Sigmoid colon (tissue), 7 donors: ENCODE results near the gene PDE6C. TPM values are rescaled to one million over a fixed set of nuclear protein-coding genes. Genes with fewer than 3 reads are reported as not detected.

Experiments used
- DNase-seq: peaks from one replicate; pipeline ENCODE4 v3.0.0-alpha.2; 2019
- H3K27ac ChIP-seq, 4 donors: fragments of 200-600 bp; sonication (generic); one replicate each; pipeline ENCODE4 v1.5.1; 2016 to 2019; ENCODE audit warnings: mild to moderate bottlenecking in 1 of 4
- H3K27me3 ChIP-seq, 3 donors: fragments of 200-600 bp; sonication (generic); one replicate each; pipeline ENCODE4 v1.5.1; 2019; ENCODE audit warnings: mild to moderate bottlenecking in 1 of 3
- H3K36me3 ChIP-seq, 4 donors: fragments of 200-600 bp; sonication (generic); one replicate each; pipeline ENCODE4 v1.5.1; 2016 to 2019
- H3K4me1 ChIP-seq, 4 donors: fragments of 200-600 bp; sonication (generic); one replicate each; pipeline ENCODE4 v1.5.1; 2017 to 2019
- H3K4me3 ChIP-seq, 4 donors: fragments of 200-600 bp; sonication (generic); one replicate each; pipeline ENCODE4 v1.5.1; 2017 to 2019; ENCODE audit warnings: mild to moderate bottlenecking in 2 of 4, moderate library complexity in 1 of 4
- H3K9me3 ChIP-seq, 4 donors: fragments of 200-600 bp in 3 of 4; sonication (generic) in 3 of 4; one replicate each; pipeline versions ENCODE4 v1.5.1 to v1.6.1; 2013 to 2019
- EP300 ChIP-seq, 4 donors: sonication (generic); formaldehyde crosslinking; IDR thresholded peaks; one replicate each; pipeline ENCODE4 v1.6.1; 2017; ENCODE audit warnings: antibody characterized with exemption in 4 of 4
- POLR2A ChIP-seq, 2 donors: fragments of 450-650 bp; IDR thresholded peaks; one replicate each; pipeline ENCODE4 v1.6.1; 2016; ENCODE audit warnings: antibody characterized with exemption in 2 of 2, mild to moderate bottlenecking in 2 of 2, moderate library complexity in 2 of 2
- POLR2AphosphoS5 ChIP-seq, 4 donors: sonication (generic); formaldehyde crosslinking; IDR thresholded peaks; one replicate each; pipeline ENCODE4 v1.6.1; 2017; ENCODE audit warnings: antibody characterized with exemption in 4 of 4
- whole genome bisulfite sequencing, 2 donors: extraction: QIAGEN DNeasy Blood & Tissue Kit; methylation state at CpG; one replicate each; pipeline ENCODE4 v1.1.7; 2013; 5-methylcytosine and 5-hydroxymethylcytosine counted together
- intact Hi-C: fragments of 100-400 bp; cut with DNase I; formaldehyde crosslinking; loops from one replicate; pipeline ENCODE4 v1.15.1; 2023
- polyA plus RNA-seq, 3 donors: library from polyadenylated mRNA; stranded (reverse); fragments of 200-250 nt; gene quantifications; one replicate each; pipeline ENCODE4 v1.2.3, GENCODE V29; 2013
- total RNA-seq, 4 donors: library from RNA; depleted of rRNA; stranded (reverse); fragments of >200 nt; gene quantifications; one replicate each; pipeline ENCODE4 v1.1.0, GENCODE V29; 2016
- TF ChIP-seq, protein P1 (sequence below), 4 experiments: fragments of 450-650 bp in 3 of 4; fragments of 200-600 bp in 1 of 4; IDR thresholded peaks; one replicate each; pipeline ENCODE4 v1.5.1; 2016 to 2019; ENCODE audit warnings: antibody characterized with exemption in 4 of 4, mild to moderate bottlenecking in 3 of 4, moderate library complexity in 2 of 4
- donor health status: healthy with polysubstance abuse.
- donor health status: Bipolar disorder and iron deficiency.
- donor health status: healthy.

The PDE6C gene
- total and polyA plus RNA-seq, 7 donors, result not detected

DNA sequence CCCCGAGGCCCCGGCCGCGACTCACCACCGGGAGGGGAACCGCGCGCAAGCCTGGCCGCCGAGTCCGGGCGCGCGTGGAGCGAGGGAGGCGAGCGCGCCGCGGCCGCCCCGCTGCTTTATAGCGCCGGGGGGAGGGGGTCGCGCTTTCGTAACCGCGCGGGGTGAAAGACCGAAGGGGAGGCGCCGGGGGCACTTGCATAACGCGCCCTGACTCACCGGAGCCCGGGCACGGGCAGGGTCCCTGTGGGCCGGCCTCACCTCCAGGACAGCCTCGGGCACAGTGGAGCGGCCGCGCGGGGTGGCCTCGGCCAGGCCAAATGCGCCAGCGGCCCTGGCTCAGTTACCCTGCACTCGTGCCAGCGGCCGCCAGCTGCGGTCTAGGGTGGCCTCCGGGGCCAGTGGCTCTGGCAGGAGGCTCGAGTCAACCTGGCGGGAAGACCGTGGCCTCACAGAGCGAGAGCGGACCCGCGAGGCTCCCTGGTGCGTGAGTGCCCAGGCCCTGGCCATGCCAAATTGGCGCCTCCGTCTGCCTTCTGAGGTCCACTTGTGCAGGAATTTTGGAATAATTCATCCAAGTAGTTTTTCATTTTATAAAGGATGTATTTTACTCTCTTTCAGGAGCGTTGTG lies 11.1 kb upstream of the PDE6C start, which contains the start of gene RBP4:
TSS of gene RBP4 (minus strand) at position 90 of the 628 bp plus-strand sequence. CDS start 207 bp downstream, outside the sequence.
- Histone ChIP-seq H3K36me3 (no peaks in the 10 kb centered on the region), H3K4me1 (peaks cover 0 to 16% (median 12%) of the 10 kb centered on the region in 4 donors), H3K9me3 (no peaks in the 10 kb centered on the region), H3K27ac (no peak within 1 kb of the TSS), H3K27me3 (peaks cover 12 to 54% (median 32%) of the 10 kb centered on the region in 3 donors), H3K4me3 (peak within 1 kb of the TSS in 3 of 4 donors; percentile 31 to 42 (median 41))
- DNase-seq, result no peak
- intact Hi-C loops, result no loop called here
- WGBS, 2 donors, result 1 to 2% methylated on average over 63 of the region's 63 CpGs
- TF ChIP-seq POLR2AphosphoS5 (IDR thresholded peaks at IDR 0.05) (no peak), EP300 (IDR thresholded peaks at IDR 0.05) (no peak), POLR2A (IDR thresholded peaks at IDR 0.05) (no peak)
- TF ChIP-seq, protein P1, sequence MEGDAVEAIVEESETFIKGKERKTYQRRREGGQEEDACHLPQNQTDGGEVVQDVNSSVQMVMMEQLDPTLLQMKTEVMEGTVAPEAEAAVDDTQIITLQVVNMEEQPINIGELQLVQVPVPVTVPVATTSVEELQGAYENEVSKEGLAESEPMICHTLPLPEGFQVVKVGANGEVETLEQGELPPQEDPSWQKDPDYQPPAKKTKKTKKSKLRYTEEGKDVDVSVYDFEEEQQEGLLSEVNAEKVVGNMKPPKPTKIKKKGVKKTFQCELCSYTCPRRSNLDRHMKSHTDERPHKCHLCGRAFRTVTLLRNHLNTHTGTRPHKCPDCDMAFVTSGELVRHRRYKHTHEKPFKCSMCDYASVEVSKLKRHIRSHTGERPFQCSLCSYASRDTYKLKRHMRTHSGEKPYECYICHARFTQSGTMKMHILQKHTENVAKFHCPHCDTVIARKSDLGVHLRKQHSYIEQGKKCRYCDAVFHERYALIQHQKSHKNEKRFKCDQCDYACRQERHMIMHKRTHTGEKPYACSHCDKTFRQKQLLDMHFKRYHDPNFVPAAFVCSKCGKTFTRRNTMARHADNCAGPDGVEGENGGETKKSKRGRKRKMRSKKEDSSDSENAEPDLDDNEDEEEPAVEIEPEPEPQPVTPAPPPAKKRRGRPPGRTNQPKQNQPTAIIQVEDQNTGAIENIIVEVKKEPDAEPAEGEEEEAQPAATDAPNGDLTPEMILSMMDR (IDR thresholded peaks at IDR 0.05), result no peak

DNA sequence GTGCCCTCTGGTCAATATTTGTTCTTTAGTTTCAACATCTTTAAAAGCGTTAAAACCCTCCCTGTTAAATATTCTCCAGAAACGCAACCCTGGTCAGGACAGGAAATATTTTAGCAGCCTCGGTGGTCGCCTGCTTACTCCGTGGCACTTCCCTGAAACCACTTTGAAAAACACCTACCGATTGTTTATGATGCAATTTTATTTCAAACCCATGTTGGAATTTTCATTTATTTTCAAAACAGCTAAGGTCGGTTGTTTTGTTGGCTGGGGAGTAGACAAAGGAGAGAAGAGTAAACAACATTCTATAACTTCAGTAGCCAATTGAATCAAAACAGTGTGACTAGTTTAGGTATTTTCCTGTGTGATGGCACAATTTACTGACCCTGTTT lies 10.6 kb upstream of the PDE6C start:
- WGBS, 2 donors, result 3 to 6% methylated on average over 7 of the region's 7 CpGs
- H3K9me3 ChIP-seq, result no peaks in the 10 kb centered on the region
- H3K36me3 ChIP-seq, result no peaks in the 10 kb centered on the region
- TF ChIP-seq, protein P1 (IDR thresholded peaks at IDR 0.05), result no peak
- TF ChIP-seq EP300 (IDR thresholded peaks at IDR 0.05), result no peak
- no peak for TF ChIP-seq POLR2AphosphoS5 (IDR thresholded peaks at IDR 0.05)
- TF ChIP-seq POLR2A (IDR thresholded peaks at IDR 0.05), result no peak
- intact Hi-C loops, result no loop called here
- H3K27ac ChIP-seq, result no peak overlapping the region
- peaks cover 0 to 16% (median 12%) of the 10 kb centered on the region in 4 donors for H3K4me1 ChIP-seq
- DNase-seq, result no peak
- peaks cover 12 to 54% (median 32%) of the 10 kb centered on the region in 3 donors for H3K27me3 ChIP-seq
- no peak overlapping the region for H3K4me3 ChIP-seq

DNA sequence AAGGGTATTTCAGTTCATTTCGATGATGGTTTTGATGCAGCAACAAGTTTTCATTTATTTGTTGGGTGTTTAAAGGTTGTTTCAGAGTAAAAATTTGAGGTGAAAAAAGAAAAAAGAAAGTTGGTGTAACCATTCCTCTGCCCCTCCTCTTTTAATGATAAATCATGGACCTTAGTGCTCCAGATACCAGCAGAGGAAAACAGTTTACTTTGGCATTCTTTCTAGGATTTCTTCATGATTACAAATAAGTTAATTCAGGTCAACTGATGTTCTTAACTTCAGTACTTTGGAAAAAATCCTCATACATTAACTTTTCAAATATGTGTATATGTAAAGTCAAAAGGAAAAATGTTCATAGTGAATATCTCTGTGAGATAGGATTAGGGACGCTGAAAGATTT lies 9.3 kb upstream of the PDE6C start:
- Histone ChIP-seq H3K4me3 (no peak overlapping the region), H3K36me3 (no peaks in the 10 kb centered on the region)

GRCh38 chr10:93604146-93604545 lies 8.2 kb upstream of the PDE6C start:
- Histone ChIP-seq H3K36me3 (no peaks in the 10 kb centered on the region), H3K27ac (no peak overlapping the region), H3K9me3 (no peaks in the 10 kb centered on the region), H3K4me1 (peaks cover 0 to 16% (median 12%) of the 10 kb centered on the region in 4 donors), H3K4me3 (no peak overlapping the region), H3K27me3 (peaks cover 12 to 54% (median 32%) of the 10 kb centered on the region in 3 donors)
- WGBS, 2 donors, result 33 to 34% methylated on average over 2 of the region's 2 CpGs
- intact Hi-C loops, result no loop called here
- DNase-seq, result no peak
- TF ChIP-seq, protein P1 (IDR thresholded peaks at IDR 0.05), result no peak
- TF ChIP-seq POLR2A (IDR thresholded peaks at IDR 0.05), result no peak
- TF ChIP-seq POLR2AphosphoS5 (IDR thresholded peaks at IDR 0.05), result no peak
- no peak for TF ChIP-seq EP300 (IDR thresholded peaks at IDR 0.05)

More for the DNA sequence above, 9.3 kb upstream of the PDE6C start:
- Histone ChIP-seq H3K27ac (no peak overlapping the region), H3K27me3 (peaks cover 12 to 54% (median 32%) of the 10 kb centered on the region in 3 donors), H3K4me1 (peaks cover 0 to 16% (median 12%) of the 10 kb centered on the region in 4 donors), H3K9me3 (no peaks in the 10 kb centered on the region)
- no peak for DNase-seq
- no peak for TF ChIP-seq POLR2A (IDR thresholded peaks at IDR 0.05)
- TF ChIP-seq POLR2AphosphoS5 (IDR thresholded peaks at IDR 0.05), result no peak
- TF ChIP-seq, protein P1 (IDR thresholded peaks at IDR 0.05), result no peak
- TF ChIP-seq EP300 (IDR thresholded peaks at IDR 0.05), result no peak
- intact Hi-C loops, result no loop called here
- 93 to 96% methylated on average over 2 of the region's 2 CpGs for WGBS, 2 donors
